Muscle layer of colon (tissue), 2 donors: ENCODE results near the gene HTRA1.

Source experiments
- H3K27ac ChIP-seq: one replicate; pipeline ENCODE4 v1.7.0; 2013; ENCODE audit warnings: low read depth, mild to moderate bottlenecking, low read length, moderate library complexity
- H3K27me3 ChIP-seq, 2 donors: one replicate each; pipeline ENCODE4 v1.7.0; 2013; ENCODE audit warnings: low read length in 2 of 2, mild to moderate bottlenecking in 2 of 2; ENCODE audit not compliant: insufficient read depth in 2 of 2, control insufficient read depth in 1 of 2
- H3K36me3 ChIP-seq: one replicate; pipeline ENCODE4 v1.7.0; 2013; ENCODE audit warnings: mild to moderate bottlenecking, low read length; ENCODE audit not compliant: insufficient read depth
- H3K4me1 ChIP-seq: one replicate; pipeline ENCODE4 v1.7.0; 2013; ENCODE audit warnings: mild to moderate bottlenecking, low read length; ENCODE audit not compliant: insufficient read depth
- H3K4me3 ChIP-seq, 2 donors: one replicate each; pipeline ENCODE4 v1.7.0; 2013; ENCODE audit warnings: low read length in 2 of 2, low read depth in 1 of 2, mild to moderate bottlenecking in 1 of 2, moderate library complexity in 1 of 2
- H3K9ac ChIP-seq: one replicate; pipeline ENCODE4 v1.7.0; 2013; ENCODE audit warnings: low read length
- H3K9me3 ChIP-seq: one replicate; pipeline ENCODE4 v1.7.0; 2013; ENCODE audit warnings: mild to moderate bottlenecking, low read length
- donor health status: abdominal sarcoma.
- donor health status: Adenocarcinoma of cecum.

The HTRA1 gene

DNA sequence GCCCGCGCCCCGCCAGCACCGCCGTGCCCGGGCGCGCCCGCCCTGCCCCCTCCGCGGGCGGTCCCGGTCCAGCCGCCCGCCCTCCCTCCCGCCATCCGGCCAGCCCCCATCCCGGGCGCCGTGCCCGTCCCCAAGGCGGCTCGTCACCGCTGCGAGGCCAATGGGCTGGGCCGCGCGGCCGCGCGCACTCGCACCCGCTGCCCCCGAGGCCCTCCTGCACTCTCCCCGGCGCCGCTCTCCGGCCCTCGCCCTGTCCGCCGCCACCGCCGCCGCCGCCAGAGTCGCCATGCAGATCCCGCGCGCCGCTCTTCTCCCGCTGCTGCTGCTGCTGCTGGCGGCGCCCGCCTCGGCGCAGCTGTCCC lies at the start of gene HTRA1:
Gene HTRA1, plus strand, starts transcription at position 187 of the 362 bp plus-strand sequence. Its CDS starts 100 bp downstream, at position 287.
- no peaks in the 10 kb centered on the region for H3K9me3 ChIP-seq
- H3K9ac ChIP-seq, result peak within 1 kb of the TSS; percentile 75
- peak within 1 kb of the TSS; percentile 92 for H3K27ac ChIP-seq
- no peaks in the 10 kb centered on the region for H3K36me3 ChIP-seq
- peaks cover 20% of the 10 kb centered on the region for H3K4me1 ChIP-seq
- H3K4me3 ChIP-seq, result peak within 1 kb of the TSS; percentile 72 to 80
- no peaks in the 10 kb centered on the region for H3K27me3 ChIP-seq

DNA sequence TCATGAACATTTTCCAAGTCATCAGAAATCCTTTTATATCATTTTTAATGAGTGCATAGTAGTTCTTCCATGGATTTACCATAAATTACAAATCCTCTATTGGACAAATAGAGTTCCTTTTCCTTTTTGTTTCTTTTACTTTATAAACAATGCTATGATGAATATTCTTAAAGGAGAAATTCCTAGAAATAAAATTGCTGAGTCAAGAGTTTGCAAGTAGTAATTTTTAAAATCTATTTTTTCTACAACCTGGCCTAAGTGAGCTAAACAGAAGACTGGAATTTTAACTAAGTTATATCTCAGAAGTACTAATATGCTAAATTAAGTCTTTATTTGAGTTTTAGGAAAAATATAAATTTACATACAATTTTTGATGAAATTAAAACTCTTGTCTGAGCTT lies 48.0 kb upstream of the HTRA1 start:
- H3K9me3 ChIP-seq, result no peaks in the 10 kb centered on the region
- H3K9ac ChIP-seq, result no peak overlapping the region
- peaks cover 16% of the 10 kb centered on the region for H3K36me3 ChIP-seq
- H3K4me1 ChIP-seq, result no peaks in the 10 kb centered on the region
- H3K4me3 ChIP-seq, result no peak overlapping the region
- no peaks in the 10 kb centered on the region for H3K27me3 ChIP-seq
- no peak overlapping the region for H3K27ac ChIP-seq

DNA sequence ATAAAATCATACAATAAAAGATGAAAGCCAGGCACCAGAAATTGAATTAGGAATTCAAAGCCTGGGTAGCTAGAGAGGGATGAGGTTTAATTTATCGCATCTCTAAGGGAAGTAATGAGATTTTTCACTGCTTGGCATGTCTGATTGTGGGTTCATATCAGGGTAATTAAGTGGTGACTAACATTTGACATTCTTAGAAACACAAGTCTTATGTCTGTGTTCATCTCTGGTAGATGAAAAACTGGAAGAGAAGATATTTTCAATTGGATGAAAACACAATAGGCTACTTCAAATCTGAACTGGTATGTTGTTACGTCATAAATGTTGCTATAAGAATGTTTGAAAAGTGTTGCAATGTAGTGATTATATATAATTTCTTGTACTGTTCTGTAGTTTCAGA lies 43.7 kb upstream of the HTRA1 start:
- H3K9ac ChIP-seq, result no peak overlapping the region
- H3K4me3 ChIP-seq, result no peak overlapping the region
- no peak overlapping the region for H3K27ac ChIP-seq
- H3K4me1 ChIP-seq, result peaks cover 7% of the 10 kb centered on the region
- H3K9me3 ChIP-seq, result no peaks in the 10 kb centered on the region
- H3K27me3 ChIP-seq, result no peaks in the 10 kb centered on the region
- H3K36me3 ChIP-seq, result peaks cover 18% of the 10 kb centered on the region

DNA sequence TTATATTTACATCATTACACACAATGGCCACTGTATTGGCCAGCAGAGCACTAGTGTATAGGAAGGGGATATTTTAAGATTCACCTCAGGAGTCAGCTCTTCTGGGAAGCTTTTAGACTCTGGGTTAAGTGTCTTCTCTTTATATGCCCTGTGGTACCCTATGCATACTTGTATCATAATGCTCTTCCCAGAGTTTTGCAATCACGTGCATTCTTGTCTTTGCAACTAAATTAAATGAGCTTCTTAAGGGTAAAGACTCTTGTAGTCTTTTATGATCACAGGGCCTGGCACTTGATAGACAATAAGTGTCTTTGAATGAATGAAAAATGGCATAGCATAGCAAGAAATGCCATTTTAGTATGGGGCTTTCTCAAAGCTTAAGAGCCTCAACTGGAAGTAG lies 42.3 kb upstream of the HTRA1 start:
- Histone ChIP-seq H3K27me3 (no peaks in the 10 kb centered on the region), H3K4me1 (peaks cover 7% of the 10 kb centered on the region), H3K9me3 (no peaks in the 10 kb centered on the region), H3K36me3 (peaks cover 18% of the 10 kb centered on the region), H3K4me3 (no peak overlapping the region), H3K9ac (no peak overlapping the region), H3K27ac (no peak overlapping the region)

DNA sequence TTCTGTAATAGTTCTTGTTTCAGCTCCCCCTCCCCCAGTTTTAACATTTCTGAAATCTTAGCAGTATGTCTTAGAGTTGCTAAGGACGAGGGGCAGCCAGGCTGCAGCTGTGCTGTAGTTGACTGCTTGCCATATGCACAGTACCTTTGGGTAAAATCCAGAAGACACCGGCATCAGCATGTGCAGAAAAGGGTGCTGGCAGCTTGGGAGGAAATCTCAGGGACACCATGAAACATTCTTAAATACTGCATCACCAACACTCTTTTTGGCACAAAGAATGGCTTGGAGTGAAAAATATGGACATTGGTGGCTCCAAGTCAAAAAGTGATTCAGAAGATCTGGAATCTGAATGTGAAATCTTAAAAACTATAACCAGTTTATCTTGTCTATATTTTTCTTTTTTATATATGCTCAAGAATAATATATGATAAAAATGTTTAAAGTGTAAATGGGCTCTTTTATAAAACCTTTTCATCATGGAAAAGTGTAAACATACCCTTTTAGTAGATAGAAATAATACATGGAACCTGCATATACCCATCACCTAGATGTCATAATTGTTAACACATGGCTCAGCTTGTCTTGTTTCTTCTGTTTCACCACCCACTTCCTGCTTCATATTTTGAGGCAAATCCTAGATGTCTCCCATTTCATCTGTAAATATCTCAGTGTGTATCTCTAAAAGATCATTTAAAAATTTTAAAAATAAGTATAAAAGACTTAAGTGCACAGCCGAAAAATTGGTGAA lies 41.3 kb upstream of the HTRA1 start:
- no peak overlapping the region for H3K27ac ChIP-seq
- H3K36me3 ChIP-seq, result peaks cover 18% of the 10 kb centered on the region
- peaks cover 7% of the 10 kb centered on the region for H3K4me1 ChIP-seq
- H3K9me3 ChIP-seq, result no peaks in the 10 kb centered on the region
- H3K27me3 ChIP-seq, result no peaks in the 10 kb centered on the region
- no peak overlapping the region for H3K4me3 ChIP-seq
- H3K9ac ChIP-seq, result no peak overlapping the region

DNA sequence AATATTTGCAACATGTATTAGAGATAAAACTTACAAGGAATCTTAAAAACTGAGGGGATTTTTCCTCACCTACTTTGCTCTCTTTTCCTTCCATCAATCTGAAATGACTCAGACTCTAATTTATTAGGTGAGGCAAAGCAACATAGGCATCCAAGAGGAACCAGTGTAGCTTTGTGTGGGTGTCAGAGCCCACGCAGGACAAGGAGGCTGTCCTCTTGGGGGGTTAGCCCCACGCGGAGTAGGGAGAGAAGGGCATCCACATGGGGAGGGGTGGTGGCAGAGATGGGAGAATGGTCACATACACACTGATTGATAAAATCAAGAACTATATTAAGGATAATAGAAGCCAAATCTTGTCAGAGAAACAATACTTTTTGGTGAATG lies 40.7 kb upstream of the HTRA1 start:
- no peaks in the 10 kb centered on the region for H3K27me3 ChIP-seq
- no peak overlapping the region for H3K27ac ChIP-seq
- no peak overlapping the region for H3K4me3 ChIP-seq
- H3K36me3 ChIP-seq, result peaks cover 17% of the 10 kb centered on the region
- no peaks in the 10 kb centered on the region for H3K9me3 ChIP-seq
- peaks cover 7% of the 10 kb centered on the region for H3K4me1 ChIP-seq
- H3K9ac ChIP-seq, result no peak overlapping the region

DNA sequence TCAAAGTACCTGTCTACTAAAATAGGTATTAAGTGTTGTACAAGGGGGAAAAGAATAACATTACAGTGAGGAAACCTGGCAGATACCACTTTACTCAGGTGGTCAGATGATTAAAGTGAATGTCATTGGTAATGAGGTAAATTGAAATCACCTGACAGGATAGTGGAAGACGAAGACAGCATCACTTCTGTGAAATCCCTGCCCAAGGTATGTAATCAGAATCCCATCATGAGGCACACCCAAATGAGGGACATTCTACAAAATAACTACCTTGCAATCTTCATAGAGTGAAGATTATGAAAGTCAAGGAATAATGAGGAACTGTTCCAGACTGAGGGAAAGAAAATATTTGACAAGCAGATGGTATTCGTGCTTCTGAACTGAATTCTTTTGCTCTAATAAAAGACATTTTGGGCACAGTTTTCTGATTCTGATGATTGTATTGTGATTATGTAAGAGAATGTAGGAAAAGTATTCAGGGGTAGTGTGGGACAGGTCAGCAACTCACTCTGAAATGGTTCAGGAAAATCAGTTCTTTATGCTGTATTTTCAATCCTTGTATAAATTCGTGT lies 40.2 kb upstream of the HTRA1 start:
- Histone ChIP-seq H3K27ac (no peak overlapping the region), H3K4me1 (peaks cover 7% of the 10 kb centered on the region), H3K36me3 (peaks cover 12% of the 10 kb centered on the region), H3K9me3 (no peaks in the 10 kb centered on the region), H3K9ac (no peak overlapping the region), H3K27me3 (no peaks in the 10 kb centered on the region), H3K4me3 (no peak overlapping the region)

DNA sequence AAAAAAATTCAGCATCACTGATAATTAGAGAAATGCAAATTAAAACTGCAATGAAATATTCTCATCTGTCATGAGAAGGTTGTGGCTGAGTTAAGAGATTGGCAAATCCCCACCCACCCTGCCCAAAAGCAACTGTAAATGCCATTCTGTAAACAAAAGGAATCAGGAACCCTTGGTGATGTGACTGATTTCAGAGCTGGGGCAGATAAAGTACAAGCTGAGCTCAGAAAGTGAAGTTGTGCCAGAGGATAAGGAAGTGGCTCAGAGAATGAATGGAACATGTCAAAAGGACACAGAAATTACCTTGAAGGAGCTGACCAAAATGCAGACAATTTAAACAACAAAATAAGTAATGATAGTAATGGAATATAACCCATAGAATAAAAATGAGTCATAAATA lies 39.6 kb upstream of the HTRA1 start:
- Histone ChIP-seq H3K4me3 (no peak overlapping the region), H3K36me3 (peaks cover 6% of the 10 kb centered on the region), H3K4me1 (peaks cover 7% of the 10 kb centered on the region), H3K9me3 (no peaks in the 10 kb centered on the region), H3K27me3 (no peaks in the 10 kb centered on the region), H3K27ac (no peak overlapping the region), H3K9ac (no peak overlapping the region)

DNA sequence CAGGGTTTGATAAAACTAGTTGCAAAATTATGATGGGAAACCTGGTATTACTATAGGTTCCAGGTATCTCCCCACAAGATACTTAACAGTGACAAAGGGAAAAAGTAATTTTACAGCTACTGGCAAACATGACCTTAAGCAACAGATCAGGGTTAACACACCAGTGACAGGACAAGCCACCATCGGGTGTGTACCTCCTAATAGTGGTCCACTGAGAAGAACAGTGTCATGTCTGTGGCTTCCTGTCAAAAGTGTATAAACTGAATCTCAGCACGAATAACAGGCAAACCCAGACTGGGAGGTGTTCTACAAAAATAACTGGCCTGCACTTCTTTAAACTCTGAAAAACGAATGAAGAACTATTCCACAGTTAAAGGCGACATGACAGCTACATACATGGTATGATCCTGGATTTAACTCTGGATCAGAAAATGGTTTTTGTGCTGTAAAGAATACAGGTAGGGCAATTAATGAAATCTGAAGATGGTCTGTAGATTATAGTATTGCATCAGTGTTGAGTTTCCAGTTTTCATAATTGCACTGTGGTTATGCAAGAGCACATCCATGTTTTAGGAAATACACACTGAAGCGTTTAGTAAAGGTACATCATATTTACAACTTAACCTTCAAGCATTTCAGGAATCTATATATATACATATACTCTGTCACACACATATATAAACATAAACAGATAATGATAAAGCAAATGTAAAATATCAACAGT lies 38.9 kb upstream of the HTRA1 start:
- H3K9me3 ChIP-seq, result no peaks in the 10 kb centered on the region
- H3K27ac ChIP-seq, result no peak overlapping the region
- H3K4me1 ChIP-seq, result peaks cover 7% of the 10 kb centered on the region

DNA sequence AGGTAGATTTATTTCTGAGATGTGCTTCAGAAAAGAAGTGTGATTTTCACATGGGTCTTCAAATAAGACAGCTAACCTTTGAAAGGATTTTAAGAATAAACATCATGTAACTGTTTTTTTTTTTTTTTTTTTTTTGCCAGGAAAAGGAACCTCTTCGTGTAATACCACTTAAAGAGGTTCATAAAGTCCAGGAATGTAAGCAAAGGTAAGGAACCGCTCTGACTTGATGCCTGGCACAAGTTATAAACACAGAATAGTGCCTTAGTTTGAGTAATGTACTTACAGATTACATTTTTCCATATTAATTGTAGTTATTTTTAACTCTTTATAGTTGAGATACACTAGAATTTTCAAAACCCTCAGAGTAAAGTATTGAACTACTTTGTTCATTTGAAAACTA lies 37.3 kb upstream of the HTRA1 start:
- no peak overlapping the region for H3K4me3 ChIP-seq
- no peak overlapping the region for H3K27ac ChIP-seq
- H3K27me3 ChIP-seq, result no peaks in the 10 kb centered on the region
- H3K4me1 ChIP-seq, result peaks cover 7% of the 10 kb centered on the region
- no peak overlapping the region for H3K9ac ChIP-seq
- H3K9me3 ChIP-seq, result no peaks in the 10 kb centered on the region
- peaks cover 7% of the 10 kb centered on the region for H3K36me3 ChIP-seq

More for the DNA sequence above, 38.9 kb upstream of the HTRA1 start:
- Histone ChIP-seq H3K36me3 (peaks cover 3% of the 10 kb centered on the region), H3K4me3 (no peak overlapping the region), H3K9ac (no peak overlapping the region), H3K27me3 (no peaks in the 10 kb centered on the region)

DNA sequence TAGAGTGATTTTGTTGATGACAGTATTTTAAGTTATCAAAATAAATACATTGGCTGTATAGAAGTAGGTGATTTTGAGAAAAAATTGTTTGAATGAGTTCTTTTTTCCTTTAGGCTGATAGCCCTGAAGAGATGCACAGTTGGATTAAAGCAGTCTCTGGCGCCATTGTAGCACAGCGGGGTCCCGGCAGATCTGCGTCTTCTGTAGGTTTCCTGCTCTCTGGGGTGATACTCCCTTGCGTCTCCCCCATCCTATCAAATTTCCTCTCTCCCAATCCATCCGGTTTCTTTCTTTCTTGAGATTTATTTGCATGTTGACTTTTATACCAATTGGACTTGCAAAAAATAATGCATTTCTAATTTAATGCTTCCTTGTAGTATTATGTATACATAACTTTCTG lies 34.5 kb upstream of the HTRA1 start:
- H3K4me1 ChIP-seq, result no peaks in the 10 kb centered on the region
- H3K27ac ChIP-seq, result no peak overlapping the region
- no peaks in the 10 kb centered on the region for H3K27me3 ChIP-seq
- H3K36me3 ChIP-seq, result peaks cover 8% of the 10 kb centered on the region
- no peak overlapping the region for H3K4me3 ChIP-seq
- H3K9me3 ChIP-seq, result no peaks in the 10 kb centered on the region
- no peak overlapping the region for H3K9ac ChIP-seq
